Inflammatory macrophage treated with lipopolysaccharide for 1 hour (primary cell): ENCODE results near the gene SETDB2.
"Not testable (repeated sequence)": the region's sequence is repeated elsewhere in the genome, so short reads cannot be mapped to it uniquely, and the experiment has no call there.

Experiments
- DNase-seq, 2 donors: peaks; one replicate each; pipeline ENCODE4 v3.0.0-alpha.2; 2020 to 2022

Gene SETDB2

DNA sequence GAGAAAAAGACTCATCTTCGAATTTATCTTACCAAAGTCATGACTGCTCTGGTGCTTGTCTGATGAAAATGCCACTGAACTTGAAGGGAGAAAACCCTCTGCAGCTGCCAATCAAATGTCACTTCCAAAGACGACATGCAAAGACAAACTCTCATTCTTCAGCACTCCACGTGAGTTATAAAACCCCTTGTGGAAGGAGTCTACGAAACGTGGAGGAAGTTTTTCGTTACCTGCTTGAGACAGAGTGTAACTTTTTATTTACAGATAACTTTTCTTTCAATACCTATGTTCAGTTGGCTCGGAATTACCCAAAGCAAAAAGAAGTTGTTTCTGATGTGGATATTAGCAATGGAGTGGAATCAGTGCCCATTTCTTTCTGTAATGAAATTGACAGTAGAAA, 32.5 kb downstream of the SETDB2 start:
- no peak for DNase-seq

DNA sequence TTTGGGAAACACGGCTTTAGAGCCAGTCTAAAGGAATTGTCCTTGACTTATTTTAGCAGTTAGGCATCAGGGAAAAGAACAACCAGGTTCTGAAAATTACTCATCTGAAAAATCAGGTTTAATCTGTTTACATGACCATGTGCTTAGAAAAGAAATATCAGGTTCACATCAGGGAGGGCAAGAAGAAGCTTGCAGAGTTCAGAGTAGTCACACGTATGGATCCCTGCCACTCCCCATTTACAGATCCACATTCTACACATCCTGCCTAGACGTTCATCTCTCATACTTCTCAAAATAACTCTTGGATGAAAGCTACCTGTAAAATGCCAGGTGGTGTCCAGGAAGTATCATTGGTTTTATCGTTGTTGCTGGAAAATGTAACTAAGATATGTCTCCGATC, 37.7 kb downstream of the SETDB2 start:
- no peak for DNase-seq

DNA sequence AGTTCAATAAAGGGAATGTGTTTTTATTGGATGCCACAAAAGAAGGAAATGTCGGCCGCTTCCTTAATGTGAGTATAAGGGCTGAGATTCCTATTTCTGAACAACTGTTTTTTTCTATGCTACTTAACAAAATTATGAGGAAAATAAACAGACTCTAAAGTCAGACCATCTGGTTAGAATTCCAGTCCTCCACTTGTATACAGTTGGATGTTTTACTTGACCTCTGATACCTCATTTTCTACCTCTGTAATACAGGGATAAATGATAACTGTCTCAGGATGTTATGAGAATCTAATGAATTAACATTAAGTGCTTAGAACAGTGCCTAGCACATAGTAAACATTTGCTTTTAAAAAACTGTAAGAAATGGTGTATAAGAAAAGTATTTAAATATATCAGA, 44.5 kb downstream of the SETDB2 start:
- no peak for DNase-seq

DNA sequence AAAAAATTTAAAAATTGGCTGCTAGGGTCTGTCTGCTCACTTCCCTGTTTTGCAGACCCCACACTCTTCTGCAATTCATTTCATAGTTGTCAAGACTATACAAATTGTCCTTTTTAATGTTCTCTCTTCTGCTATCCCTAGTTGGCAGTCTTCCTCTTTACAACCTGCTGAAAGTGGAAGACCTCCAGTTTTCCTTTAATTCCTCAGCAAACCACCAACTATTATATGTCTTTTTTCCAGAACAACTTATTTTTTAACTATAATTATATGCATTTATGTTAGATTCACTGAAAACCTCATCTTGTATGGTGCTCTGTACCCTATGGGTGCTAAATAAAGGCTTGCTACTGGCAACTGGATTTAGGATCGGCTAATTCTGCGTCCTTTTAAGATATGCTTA, 50.6 kb downstream of the SETDB2 start:
- peak in 1 of 2 donors; percentile 20 for DNase-seq

DNA sequence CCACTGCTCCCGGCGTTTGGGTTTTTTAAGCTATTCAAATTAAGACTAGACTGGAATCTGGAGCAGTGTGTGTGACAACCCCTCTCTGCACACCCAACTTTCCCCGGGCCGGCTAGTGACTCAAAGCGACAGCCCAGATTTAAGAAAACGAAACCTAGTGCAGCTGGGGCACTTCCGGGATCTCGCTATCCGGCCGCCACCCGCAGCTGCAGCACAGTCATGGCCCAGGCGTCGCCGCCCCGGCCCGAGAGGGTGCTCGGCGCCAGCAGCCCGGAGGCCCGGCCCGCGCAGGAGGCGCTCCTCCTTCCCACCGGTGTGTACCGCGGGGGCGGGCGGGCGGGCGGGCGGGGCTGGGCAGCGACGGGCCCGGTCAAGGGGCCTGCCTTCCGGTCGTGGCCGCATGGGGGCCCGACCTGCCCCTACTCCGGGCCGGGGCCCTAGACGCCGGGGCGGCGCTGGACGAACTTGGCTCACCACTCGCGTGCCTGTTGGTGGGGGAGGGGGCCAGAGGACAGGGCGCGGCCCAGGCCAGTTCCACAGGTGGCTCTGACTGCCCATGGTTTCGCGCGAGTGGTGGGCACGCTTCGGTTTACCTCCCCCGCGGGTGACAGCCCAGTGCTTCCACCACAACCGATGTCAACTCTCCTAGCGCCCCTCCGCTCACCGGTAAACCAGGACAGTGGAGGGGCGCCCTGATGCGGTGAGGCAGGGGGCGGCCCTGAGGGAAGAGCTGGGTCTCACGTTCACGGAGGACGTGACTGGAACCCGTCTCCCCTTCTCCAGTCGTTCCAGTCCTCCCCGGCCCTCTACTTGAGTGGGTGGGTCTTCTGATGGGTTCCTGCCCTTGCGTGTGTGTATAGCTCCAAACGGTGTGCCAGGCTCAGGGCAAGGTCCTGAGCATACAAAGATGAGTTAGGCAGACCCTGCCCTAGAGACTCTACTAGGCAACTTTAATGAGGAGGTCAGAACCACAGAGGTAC, 52.0 kb downstream of the SETDB2 start, which contains the start of gene PHF11:
Gene PHF11, plus strand, starts transcription at position 171 of the 980 bp plus-strand sequence. Its CDS starts 49 bp downstream, at position 220.
- DNase-seq, result peak; percentile 81 to 88

DNA sequence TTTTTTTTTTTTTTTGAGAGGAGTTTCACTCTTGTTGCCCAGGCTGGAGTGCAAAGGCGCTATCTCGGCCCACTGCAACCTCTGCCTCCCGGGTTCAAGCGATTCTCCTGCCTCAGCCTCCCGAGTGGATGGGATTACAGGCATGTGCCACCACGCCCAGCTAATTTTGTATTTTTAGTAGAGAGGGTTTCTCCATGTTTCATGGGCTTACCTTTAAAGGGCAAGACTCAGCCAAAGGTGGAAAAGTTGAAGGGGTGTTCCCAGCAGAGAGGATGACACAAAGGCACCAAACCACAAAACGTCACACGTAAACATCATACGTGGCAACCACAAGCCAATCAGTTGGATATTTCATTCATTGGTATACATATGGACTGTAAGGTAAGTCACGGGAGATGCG, 52.8 kb downstream of the SETDB2 start:
- DNase-seq, result not testable (repeated sequence)

DNA sequence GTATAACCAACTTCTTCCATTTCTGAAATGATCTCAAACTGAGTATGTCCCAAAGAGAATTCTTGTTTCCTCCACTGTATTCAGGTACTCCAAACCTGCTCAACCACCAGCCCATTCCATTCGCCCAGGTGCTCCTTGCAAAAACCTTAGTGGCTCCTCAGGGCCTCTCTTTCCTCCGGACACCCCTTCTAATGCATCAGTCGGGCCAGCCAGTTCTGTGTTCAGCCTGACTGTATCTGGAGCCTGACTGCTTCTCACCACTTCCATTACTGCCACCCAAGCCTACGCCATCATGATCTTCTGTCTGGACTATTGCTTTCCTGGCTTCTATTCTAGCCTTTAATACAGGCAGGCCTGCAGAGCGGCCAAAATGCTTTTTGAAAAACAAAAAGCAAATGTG, 53.2 kb downstream of the SETDB2 start:
- no peak for DNase-seq

DNA sequence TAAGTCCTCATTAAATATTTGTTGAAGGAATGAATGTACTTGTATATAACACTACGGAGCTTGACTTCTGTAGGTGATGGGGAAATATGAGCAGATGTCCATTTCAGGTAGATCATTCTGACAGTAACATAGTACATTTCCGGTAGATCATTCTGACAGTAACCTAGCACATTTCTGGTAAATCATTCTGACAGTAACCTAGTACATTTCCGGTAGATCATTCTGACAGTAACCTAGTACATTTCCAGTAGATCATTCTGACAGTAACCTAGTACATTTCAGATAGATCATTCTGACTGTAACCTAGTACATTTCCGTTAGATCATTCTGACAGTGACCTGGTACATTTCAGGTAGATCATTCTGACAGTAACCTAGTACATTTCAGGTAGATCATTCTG, 54.1 kb downstream of the SETDB2 start:
- no peak for DNase-seq

DNA sequence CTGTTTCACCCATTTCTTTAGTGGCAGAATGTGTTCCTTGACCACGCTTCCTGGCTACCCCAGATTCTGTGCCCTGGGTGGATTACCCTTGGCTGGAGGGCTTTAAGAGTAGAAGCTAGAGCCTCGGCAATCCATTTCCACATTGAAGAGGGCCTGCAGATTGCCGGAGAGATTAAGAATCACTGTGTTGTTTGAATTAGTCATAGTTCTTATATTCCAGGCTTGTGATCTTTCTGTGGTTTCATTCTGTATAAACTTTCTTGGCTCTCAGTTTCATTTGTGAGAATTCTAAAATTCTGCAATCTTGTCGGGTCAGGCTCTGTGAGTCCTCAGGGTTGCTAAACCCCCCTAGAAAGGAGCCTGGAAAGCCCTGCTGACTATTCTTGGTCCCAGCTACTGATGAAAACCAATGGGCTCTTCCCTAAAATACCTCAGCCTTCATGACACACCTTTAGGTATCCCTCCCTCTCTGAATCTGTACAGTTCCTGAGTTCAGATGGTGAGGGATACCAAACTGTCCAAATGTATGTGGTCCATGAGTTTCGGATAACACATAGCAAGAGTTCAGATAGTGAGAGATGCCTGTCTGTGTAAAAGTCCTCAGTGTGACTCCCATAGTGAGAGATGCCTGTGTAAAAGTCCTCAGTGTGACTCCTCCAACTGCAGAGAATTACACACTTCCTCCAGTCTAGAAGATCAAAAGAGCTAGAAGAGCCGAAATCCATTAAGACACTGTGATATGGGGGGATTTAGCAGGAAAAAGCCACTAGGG, 56.0 kb downstream of the SETDB2 start:
- no peak for DNase-seq

DNA sequence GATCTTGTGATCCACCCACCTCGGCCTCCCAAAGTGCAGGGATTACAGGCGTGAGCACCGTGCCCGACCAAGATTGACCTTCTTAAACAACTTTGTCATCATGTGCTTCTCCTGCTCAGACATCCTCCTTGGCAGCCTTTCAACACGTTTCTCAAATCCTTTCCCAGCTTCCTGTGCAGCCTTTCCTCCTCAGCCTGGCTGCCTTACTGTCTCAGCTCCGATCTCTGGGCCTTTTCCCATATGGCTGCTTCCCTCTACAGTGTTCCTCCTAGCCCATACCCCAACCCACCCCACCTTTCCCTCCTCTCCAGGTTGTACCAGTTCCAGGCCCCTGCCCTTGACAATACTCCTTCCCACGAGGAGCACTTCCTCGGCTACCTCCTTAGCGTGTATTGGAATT, 58.9 kb downstream of the SETDB2 start:
- no peak for DNase-seq

DNA sequence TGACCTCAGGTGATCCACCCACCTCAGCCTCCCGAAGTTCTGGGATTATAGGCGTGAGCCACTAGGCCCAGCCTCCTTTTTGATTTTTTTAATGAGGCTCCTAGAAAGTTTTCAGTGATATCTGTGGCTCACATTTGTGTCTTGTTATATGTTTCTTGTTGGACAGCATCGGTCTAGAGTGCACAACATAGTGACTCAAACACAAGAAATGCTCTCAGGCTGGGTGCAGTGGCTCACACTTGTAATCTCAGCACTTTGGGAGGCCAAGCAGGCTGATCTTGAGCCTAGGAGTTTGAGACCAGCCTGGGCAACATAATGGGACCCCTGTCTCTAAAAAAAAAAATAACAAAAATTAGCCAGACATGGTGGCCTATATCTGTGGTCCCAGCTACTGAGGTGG, 59.9 kb downstream of the SETDB2 start:
- no peak for DNase-seq

DNA sequence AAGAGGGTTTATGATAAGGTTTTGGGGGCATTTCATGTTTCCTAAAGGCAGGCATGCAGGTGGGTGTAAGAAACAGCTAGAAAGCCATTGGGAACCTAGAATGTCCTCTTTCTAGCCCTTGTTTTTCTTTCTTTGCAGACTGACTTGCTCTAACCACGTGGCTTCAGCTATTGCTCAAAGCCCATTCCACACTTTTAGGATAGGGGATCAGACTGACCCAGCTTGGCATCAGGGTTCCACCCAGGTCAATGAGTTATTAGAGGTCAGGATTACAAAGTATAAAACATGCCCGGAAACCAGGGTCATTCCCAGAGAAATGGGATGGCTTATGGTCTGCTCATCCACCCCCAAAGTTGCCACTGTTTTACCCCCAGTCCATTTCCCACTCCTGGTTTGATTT, 68.5 kb downstream of the SETDB2 start:
- DNase-seq, result no peak

DNA sequence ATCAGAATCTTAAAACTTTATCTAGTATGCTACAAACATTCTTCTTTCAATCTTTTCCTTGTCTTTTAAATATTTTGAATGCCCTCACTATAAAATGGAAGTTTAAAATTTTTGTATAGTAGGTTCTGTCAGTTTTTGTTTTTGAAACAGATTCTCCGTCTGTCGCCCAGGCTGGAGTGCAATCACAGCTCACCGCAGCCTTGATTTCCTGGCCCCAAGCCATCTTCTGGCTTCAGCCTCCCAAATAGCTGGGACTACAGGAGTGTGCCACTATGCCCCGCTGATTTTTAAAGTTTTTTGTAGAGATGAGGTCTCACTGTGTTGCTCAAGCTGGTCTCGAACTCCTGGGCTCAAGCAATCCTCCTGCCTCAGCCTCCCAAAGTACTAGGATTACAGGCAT, 72.4 kb downstream of the SETDB2 start:
- DNase-seq, result no peak

DNA sequence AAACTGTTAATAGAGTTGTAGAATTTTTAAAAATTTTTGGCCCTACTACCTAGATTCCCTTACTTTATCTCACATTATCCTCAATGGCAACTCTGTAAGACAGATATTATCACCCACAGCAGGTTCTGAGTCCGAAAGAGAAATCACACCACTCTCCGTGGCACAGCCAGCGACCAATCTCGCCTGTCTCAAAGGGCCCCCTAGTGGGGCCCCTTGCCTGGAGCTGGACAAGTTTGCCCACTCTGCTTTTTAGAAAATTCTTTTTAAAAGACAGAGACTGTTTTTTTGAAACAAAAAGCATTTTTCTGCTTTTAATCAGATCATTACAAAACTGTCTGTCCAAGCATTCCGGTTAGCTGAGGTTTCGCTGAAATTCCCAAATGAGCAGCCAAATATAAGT, 73.4 kb downstream of the SETDB2 start:
- DNase-seq, result no peak

DNA sequence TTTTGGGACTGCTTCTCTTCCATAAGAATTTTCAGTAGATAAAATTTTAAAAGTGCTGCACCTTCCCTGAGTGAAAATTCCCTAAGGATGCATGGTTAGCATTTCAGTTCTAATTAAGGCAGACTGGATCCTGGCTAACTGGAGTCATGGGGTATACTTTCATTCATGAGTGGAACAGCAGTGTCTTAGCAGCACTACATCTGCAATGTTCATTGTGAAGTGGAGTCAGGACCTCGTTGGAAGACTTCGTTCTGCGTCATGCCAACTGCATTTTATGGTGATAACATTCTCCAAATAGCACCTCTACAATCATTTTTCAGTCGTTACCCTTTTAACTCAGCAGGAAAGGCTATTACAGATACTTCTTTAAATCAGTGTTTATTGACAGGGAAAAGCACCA, 77.2 kb downstream of the SETDB2 start:
- no peak for DNase-seq

DNA sequence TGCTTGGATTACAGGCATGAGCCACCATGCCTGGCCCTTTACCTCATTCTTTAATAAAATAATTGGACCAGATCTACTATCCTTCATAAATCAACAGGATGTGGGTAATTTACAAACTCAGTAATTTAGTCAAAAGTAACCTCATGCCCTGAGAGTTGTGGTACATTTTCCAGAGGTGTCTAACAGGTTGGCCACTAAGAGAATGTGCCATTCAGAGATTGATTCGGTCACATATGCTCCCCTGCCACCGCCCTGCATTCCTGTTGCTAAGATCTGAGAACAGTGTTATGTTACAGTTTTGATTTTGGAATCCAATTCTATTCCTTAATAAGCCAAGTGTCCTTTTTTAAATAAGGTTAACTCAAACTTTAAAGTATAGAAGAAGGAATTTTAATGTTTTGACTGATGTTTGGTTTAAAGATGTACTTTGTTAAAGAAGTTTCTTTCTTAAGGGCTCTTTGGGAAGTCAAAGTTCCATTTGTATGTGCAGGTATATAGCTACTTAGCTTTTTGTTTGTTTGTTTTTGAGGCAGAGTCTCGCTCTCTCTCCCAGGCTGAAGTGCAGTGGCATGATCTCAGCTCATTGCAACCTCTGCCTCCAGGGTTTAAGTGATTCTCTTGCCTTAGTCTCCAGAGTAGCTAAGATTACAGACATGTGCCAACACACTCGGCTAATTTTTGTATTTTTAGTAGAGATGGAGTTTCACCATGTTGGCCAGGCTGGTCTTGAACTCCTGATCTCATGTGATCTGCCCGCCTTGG, 80.8 kb downstream of the SETDB2 start:
- no peak for DNase-seq

DNA sequence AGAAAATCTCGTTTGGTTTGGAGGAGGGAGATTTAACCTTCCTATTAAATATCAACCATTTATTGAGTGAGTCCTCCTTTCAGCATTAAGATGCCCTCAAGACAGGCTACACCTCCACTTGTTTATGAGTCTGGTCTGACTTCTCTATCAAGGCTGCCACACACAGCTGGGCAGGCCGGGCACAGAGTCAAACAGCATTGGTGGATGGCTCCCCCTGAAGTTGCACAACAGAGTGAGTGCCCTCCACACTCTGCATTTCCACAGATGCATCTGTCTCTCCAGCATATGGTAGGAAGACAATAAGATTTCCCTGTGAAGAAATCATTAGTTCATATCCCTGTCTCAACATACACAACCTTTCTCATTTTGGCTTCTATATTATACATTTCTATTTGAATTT, 83.0 kb downstream of the SETDB2 start:
- DNase-seq, result no peak

DNA sequence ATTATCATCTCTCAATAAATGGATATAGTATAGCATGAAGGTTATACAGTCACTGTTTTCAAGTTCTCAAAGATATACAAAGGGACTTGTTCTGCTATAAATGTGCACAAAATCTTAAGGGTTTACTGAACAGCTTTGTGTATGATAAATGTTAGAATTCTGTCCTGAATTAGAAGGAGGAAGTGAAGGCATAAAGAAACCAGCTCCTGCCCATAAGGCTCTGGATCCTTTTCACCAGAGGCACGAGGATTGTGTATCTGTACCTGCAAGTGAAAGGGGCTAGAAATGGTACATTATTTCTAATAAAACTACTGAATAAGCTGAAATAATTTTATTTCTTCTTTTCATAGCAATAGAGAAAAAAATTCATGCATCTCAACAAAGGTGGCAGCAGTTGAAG, 84.1 kb downstream of the SETDB2 start:
- no peak for DNase-seq

DNA sequence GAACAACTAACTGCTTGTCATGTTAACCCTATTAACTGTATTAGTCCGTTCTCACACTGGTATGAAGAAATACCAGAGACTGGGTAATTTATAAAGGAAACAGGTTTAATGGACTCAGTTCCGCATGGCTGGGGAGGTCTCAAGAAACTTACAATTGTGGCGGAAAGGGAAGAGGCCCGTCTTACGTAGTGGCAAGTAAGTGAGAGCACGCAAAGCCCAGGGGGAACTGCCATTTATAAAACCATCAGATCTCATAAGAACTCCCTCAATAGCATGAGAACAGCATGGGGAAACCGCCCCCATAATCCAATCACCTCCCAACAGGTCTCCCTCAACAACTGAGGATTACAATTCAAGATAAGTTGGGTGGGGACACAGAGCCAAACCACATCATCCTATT, 86.4 kb downstream of the SETDB2 start:
- peak; percentile 47 to 62 for DNase-seq

DNA sequence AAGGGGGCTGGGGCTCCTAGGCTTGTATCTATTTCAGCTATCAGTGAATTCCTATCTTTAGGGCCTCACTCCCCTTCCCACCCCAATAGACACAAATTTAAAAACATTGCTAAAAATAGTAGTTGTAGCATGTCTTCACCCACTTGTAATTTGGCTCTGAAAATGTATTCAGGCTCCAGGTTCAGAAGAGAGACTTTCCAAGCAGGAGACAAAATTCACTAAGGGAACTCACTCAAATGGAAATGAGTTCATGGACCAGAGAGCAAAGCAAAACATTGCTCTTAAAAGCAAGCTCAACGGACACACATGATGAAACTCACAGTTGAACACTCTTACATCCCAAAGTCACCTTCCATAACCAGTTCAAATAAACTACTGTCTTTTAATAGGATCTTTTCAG, 88.5 kb downstream of the SETDB2 start:
- DNase-seq, result no peak

DNA sequence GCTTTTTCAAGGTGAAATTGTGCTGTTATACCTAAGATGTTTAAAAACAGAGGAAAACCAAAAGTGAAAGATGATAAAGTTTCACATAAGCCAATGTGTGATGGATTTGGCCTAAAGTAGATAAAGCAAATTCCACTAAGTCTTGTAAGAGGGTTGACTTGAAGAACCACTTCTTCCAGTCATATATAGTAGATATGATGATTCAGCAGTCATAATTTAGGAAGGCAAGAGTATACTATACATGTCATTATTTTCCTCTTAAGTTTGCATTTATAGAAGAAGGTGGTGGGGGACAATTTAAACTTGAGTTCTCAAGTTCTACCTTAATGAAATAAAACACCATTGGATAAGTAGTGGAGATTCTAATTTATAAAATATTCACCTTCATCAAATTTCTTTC, 88.9 kb downstream of the SETDB2 start:
- no peak for DNase-seq

DNA sequence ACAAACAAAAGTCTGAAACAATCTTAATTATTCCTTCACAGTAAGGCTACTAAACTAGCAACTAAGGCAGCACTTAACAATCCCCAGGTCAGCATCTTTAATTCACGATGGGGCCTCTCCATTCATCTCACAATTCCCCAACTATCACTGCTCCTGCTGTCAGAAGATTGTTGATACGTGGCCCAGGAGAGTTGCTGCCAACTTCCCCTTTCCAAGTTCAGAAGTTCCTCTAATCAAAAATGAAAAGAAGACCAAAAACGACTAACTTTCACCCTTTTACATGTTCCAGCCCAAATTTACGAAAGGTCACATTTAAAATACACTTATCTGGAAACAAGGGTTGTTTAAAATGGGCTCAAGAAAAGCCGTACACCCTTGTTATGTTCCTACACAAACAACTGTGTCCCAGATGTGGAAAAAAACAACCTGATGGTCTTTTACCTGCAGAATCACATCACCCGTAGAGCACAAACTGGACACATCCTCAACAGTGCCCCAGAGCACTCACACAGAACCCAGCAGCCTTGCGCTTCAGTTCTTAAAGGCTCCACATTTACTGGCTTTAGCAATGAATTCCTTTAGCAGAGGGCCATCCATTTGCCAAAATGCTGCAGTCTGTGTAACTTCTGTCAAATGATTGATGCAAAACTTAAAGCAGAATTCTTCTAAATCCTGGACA, 89.7 kb downstream of the SETDB2 start:
- DNase-seq, result peak; percentile 45 to 59
